Glutamatergic neuron (in vitro differentiated cells): ENCODE data around the gene WFDC5. TPM values are rescaled to one million over a fixed set of nuclear protein-coding genes. Genes with fewer than 3 reads are reported as not detected.

Experiments
- DNase-seq: peaks from one replicate; pipeline ENCODE4 v3.0.0; 2022
- H3K27ac Mint-ChIP-seq: one replicate; pipeline ENCODE4 v1.8.0; 2020; ENCODE audit warnings: mild to moderate bottlenecking, mixed read lengths, inconsistent platforms; ENCODE audit not compliant: unreplicated experiment
- H3K27me3 Mint-ChIP-seq: one replicate; pipeline ENCODE4 v1.8.0; 2020; ENCODE audit warnings: mild to moderate bottlenecking, moderate library complexity, mixed read lengths, inconsistent platforms; ENCODE audit not compliant: unreplicated experiment
- H3K36me3 Mint-ChIP-seq: one replicate; pipeline ENCODE4 v1.8.0; 2020; ENCODE audit warnings: mild to moderate bottlenecking, mixed read lengths, inconsistent platforms; ENCODE audit not compliant: unreplicated experiment
- H3K4me1 Mint-ChIP-seq: one replicate; pipeline ENCODE4 v1.8.0; 2020; ENCODE audit warnings: mild to moderate bottlenecking, low read depth, mixed read lengths, inconsistent platforms; ENCODE audit not compliant: unreplicated experiment
- H3K4me3 Mint-ChIP-seq: one replicate; pipeline ENCODE4 v1.8.0; 2020; ENCODE audit warnings: mild to moderate bottlenecking, mixed read lengths, inconsistent platforms; ENCODE audit not compliant: unreplicated experiment
- H3K9me3 Mint-ChIP-seq: one replicate; pipeline ENCODE4 v1.8.0; 2020; ENCODE audit warnings: mild to moderate bottlenecking, moderate library complexity, mixed read lengths, inconsistent platforms; ENCODE audit not compliant: unreplicated experiment
- CTCF ChIP-seq: fragments of 200-600 bp; sonication (generic); IDR thresholded peaks from one replicate; pipeline ENCODE4 v1.5.0; 2021; ENCODE audit not compliant: partially characterized antibody, unreplicated experiment
- total RNA-seq: library from RNA; stranded (reverse); fragmentation: NEBNext Ultra II Directional; extraction: Animal tissue kit (Norgen Biotek cat#: 25700); gene quantifications from one replicate; pipeline ENCODE4 v1.2.1, GENCODE V29; 2021; ENCODE audit not compliant: unreplicated experiment

Gene WFDC5
- total RNA-seq, 1 donor from 2014 or later, result not detected

GRCh38 chr20:45080867-45081624, 33.9 kb downstream of the WFDC5 start:
- Mint-ChIP-seq H3K4me3 (no peak overlapping the region), H3K9me3 (no peaks in the 10 kb centered on the region), H3K4me1 (no peaks in the 10 kb centered on the region), H3K36me3 (peaks cover 5% of the 10 kb centered on the region), H3K27ac (no peak overlapping the region), H3K27me3 (no peaks in the 10 kb centered on the region)
- TF ChIP-seq CTCF, result peak; percentile 56
- DNase-seq, result no peak

GRCh38 chr20:45077559-45077958, 37.4 kb downstream of the WFDC5 start:
- no peak overlapping the region for H3K4me3 Mint-ChIP-seq
- TF ChIP-seq CTCF, result no peak
- DNase-seq, result no peak
- no peaks in the 10 kb centered on the region for H3K27me3 Mint-ChIP-seq
- peaks cover 5% of the 10 kb centered on the region for H3K36me3 Mint-ChIP-seq
- no peak overlapping the region for H3K27ac Mint-ChIP-seq
- H3K9me3 Mint-ChIP-seq, result no peaks in the 10 kb centered on the region
- H3K4me1 Mint-ChIP-seq, result no peaks in the 10 kb centered on the region

GRCh38 chr20:45073221-45073620, 41.8 kb downstream of the WFDC5 start:
- DNase-seq, result no peak
- TF ChIP-seq CTCF, result no peak
- Mint-ChIP-seq H3K4me3 (no peak overlapping the region), H3K27me3 (no peaks in the 10 kb centered on the region), H3K4me1 (no peaks in the 10 kb centered on the region), H3K9me3 (no peaks in the 10 kb centered on the region), H3K27ac (no peak overlapping the region), H3K36me3 (peaks cover 5% of the 10 kb centered on the region)

- no peak for TF ChIP-seq CTCF
- no peak overlapping the region for H3K4me3 Mint-ChIP-seq
- no peak for DNase-seq
- no peaks in the 10 kb centered on the region for H3K27me3 Mint-ChIP-seq
- H3K4me1 Mint-ChIP-seq, result no peaks in the 10 kb centered on the region
- no peak overlapping the region for H3K27ac Mint-ChIP-seq
- peaks cover 6% of the 10 kb centered on the region for H3K36me3 Mint-ChIP-seq
- H3K9me3 Mint-ChIP-seq, result no peaks in the 10 kb centered on the region
These were observed 42.9 kb downstream of the WFDC5 start for GRCh38 chr20:45072066-45072465.

GRCh38 chr20:45070932-45071632, 43.9 kb downstream of the WFDC5 start:
- Mint-ChIP-seq H3K27me3 (no peaks in the 10 kb centered on the region), H3K27ac (no peak overlapping the region), H3K36me3 (peaks cover 6% of the 10 kb centered on the region), H3K4me3 (no peak overlapping the region), H3K4me1 (no peaks in the 10 kb centered on the region), H3K9me3 (no peaks in the 10 kb centered on the region)
- DNase-seq, result no peak
- TF ChIP-seq CTCF, result no peak
